Keratinocyte (primary cell): ENCODE results near the gene REEP3. TPM values are rescaled to one million over a fixed set of nuclear protein-coding genes. Genes with fewer than 3 reads are reported as not detected.

Experiments
- DNase-seq: peaks from one replicate; pipeline ENCODE4 v3.0.0-alpha.2; 2011; ENCODE audit warnings: low read depth, missing footprints, low spot score
- FAIRE-seq: peaks from 2 replicates; lab custom pipeline; 2011; peaks lifted over from hg19 to GRCh38; lab: Jason Lieb, UNC
- H2AFZ ChIP-seq: 2 replicates; pipeline ENCODE4 v1.6.0; 2012; ENCODE audit warnings: low read length, control low read depth, inconsistent platforms; ENCODE audit not compliant: control insufficient read depth
- H3K27ac ChIP-seq: 2 replicates; pipeline ENCODE4 v1.5.1; 2011; ENCODE audit warnings: low read length; ENCODE audit not compliant: control insufficient read depth, insufficient read depth
- H3K27me3 ChIP-seq: 3 replicates; pipeline ENCODE4 v1.6.0; 2011; ENCODE audit warnings: low read length; ENCODE audit not compliant: control insufficient read depth, insufficient read depth; ENCODE audit errors: extremely low read depth
- H3K36me3 ChIP-seq, 2 experiments: 2 replicates in 1 of 2; 3 replicates in 1 of 2; pipeline ENCODE4 v1.5.1; 2011; ENCODE audit warnings: low read length in 2 of 2, mild to moderate bottlenecking in 1 of 2; ENCODE audit not compliant: control insufficient read depth in 2 of 2, insufficient read depth in 2 of 2; ENCODE audit errors: extremely low read depth in 1 of 2
- H3K4me1 ChIP-seq: 3 replicates; pipeline ENCODE4 v1.5.1; 2011; ENCODE audit warnings: low read length; ENCODE audit not compliant: control insufficient read depth, insufficient read depth; ENCODE audit errors: extremely low read depth
- H3K4me2 ChIP-seq: 3 replicates; pipeline ENCODE4 v1.6.0; 2011; ENCODE audit warnings: low read depth, low read length; ENCODE audit not compliant: control insufficient read depth, insufficient read depth; ENCODE audit errors: extremely low read depth
- H3K4me3 ChIP-seq, 3 experiments: fragments of 200-600 bp in 1 of 3; sonication (generic) in 1 of 3; 2 replicates in 2 of 3; 3 replicates in 1 of 3; pipeline ENCODE4 v1.5.1; 2011 to 2016; ENCODE audit warnings: low read length in 3 of 3, mild to moderate bottlenecking in 3 of 3, control low read depth in 2 of 3, inconsistent platforms in 1 of 3, low read depth in 1 of 3, mixed read lengths in 1 of 3, mixed run types in 1 of 3, moderate library complexity in 1 of 3; ENCODE audit not compliant: control insufficient read depth in 2 of 3, insufficient read depth in 2 of 3; ENCODE audit errors: extremely low read depth in 1 of 3
- H3K79me2 ChIP-seq: 2 replicates; pipeline ENCODE4 v1.6.0; 2012; ENCODE audit warnings: low read length; ENCODE audit not compliant: control insufficient read depth, insufficient read depth
- H3K9ac ChIP-seq: 3 replicates; pipeline ENCODE4 v1.6.0; 2011; ENCODE audit warnings: low read length; ENCODE audit not compliant: control insufficient read depth, insufficient read depth; ENCODE audit errors: extremely low read depth
- H3K9me1 ChIP-seq: 3 replicates; pipeline ENCODE4 v1.6.0; 2011; ENCODE audit warnings: low read length; ENCODE audit not compliant: control insufficient read depth, insufficient read depth; ENCODE audit errors: extremely low read depth
- H3K9me3 ChIP-seq: 2 replicates; pipeline ENCODE4 v1.5.1; 2012; ENCODE audit warnings: low read depth, low read length; ENCODE audit not compliant: control insufficient read depth
- H4K20me1 ChIP-seq: 3 replicates; pipeline ENCODE4 v1.6.0; 2011; ENCODE audit warnings: low read length; ENCODE audit not compliant: control insufficient read depth, insufficient read depth; ENCODE audit errors: extremely low read depth
- EZH2 ChIP-seq: IDR thresholded peaks from one replicate; pipeline ENCODE4 v1.6.1; 2012; ENCODE audit warnings: inconsistent platforms, mild to moderate bottlenecking, low read length, moderate library complexity
- dilution Hi-C: fragments of 300-500 bp; cut with MboI; formaldehyde crosslinking; loops from one replicate; pipeline ENCODE4 v1.7.0; 2020; ENCODE audit warnings: low sequenced_read_pairs; ENCODE audit not compliant: extremely low pct_ligation_motif_present
- polyA plus RNA-seq, 5 experiments: library from polyadenylated mRNA; depleted of rRNA in 3 of 5; stranded (reverse) in 3 of 5; stranded (forward) in 1 of 5; unstranded in 1 of 5; fragments of >200 nt; gene quantifications; 1 replicate in 1 of 5; 2 replicates in 3 of 5; 3 replicates in 1 of 5; pipeline versions ENCODE4 v1.2.1 to v1.2.3, GENCODE V29; 2011 to 2012; ENCODE audit warnings: missing spikeins in 2 of 5, low read depth in 1 of 5, low replicate concordance in 1 of 5
- TF ChIP-seq, protein P1 (sequence below), 3 experiments: IDR thresholded peaks in 1 of 3; conservative IDR thresholded peaks in 1 of 3; optimal IDR thresholded peaks in 1 of 3; 2 replicates in 2 of 3; 3 replicates in 1 of 3; pipeline versions ENCODE3 to v1.5.1; 2011; ENCODE audit warnings: low read length in 3 of 3, mild to moderate bottlenecking in 3 of 3, moderate library complexity in 2 of 3, control low read depth in 1 of 3, inconsistent platforms in 1 of 3; ENCODE audit not compliant: insufficient read depth in 2 of 3; ENCODE audit errors: extremely low read depth in 1 of 3

The REEP3 gene
- polyA plus RNA-seq, 1 donor (not counting 4 experiments of a cell fraction or from before 2014, with no cell fraction given): 52.8 TPM

DNA sequence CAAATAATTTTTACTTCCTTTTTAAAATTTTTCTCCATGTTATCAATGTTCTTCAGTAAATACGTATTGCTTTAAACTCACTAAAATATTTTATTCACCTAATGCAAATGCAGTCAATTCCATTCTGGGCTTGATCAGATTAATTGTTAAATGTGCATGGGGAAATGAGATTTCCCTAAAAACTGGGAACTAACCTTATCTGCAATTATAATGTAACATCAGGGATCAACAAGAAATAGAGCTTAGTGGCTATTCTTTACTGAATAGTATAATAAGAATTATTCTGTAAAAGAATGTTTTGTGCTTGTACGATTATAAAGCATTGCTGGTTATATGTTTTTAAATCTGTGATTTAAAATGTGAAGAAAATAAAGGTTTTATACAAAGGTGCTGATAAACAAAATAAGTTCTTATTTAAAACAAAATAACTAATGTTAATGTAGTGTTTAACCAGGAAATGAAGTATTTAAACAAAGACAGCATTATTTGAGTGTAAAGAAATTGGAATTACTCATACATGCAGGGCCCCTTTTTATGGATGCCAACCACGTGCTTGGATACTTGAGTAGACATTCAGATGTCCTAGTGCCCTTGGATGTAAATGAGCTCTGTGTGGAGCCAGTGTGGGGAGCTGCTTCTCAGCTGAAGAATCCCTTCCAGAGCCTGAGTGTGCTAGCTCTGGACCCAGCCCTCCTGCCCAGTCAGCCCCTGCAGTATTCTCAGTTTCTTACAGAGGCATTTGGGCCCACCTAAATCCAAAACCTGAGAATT is 84.2 kb downstream of the REEP3 start:
- dilution Hi-C loops: no loop called here
- peaks cover 7 to 8% of the 10 kb centered on the region in 2 experiments for H3K36me3 ChIP-seq
- FAIRE-seq (no peak), DNase-seq (no peak)
- H3K27ac ChIP-seq: no peak overlapping the region
- H4K20me1 ChIP-seq: no peaks in the 10 kb centered on the region
- no peaks in the 10 kb centered on the region for H3K79me2 ChIP-seq
- no peaks in the 10 kb centered on the region for H3K4me1 ChIP-seq
- H3K4me2 ChIP-seq: no peak overlapping the region
- H2AFZ ChIP-seq: no peak overlapping the region
- no peaks in the 10 kb centered on the region for H3K9me1 ChIP-seq
- no peaks in the 10 kb centered on the region for H3K9me3 ChIP-seq
- TF ChIP-seq, protein P1, sequence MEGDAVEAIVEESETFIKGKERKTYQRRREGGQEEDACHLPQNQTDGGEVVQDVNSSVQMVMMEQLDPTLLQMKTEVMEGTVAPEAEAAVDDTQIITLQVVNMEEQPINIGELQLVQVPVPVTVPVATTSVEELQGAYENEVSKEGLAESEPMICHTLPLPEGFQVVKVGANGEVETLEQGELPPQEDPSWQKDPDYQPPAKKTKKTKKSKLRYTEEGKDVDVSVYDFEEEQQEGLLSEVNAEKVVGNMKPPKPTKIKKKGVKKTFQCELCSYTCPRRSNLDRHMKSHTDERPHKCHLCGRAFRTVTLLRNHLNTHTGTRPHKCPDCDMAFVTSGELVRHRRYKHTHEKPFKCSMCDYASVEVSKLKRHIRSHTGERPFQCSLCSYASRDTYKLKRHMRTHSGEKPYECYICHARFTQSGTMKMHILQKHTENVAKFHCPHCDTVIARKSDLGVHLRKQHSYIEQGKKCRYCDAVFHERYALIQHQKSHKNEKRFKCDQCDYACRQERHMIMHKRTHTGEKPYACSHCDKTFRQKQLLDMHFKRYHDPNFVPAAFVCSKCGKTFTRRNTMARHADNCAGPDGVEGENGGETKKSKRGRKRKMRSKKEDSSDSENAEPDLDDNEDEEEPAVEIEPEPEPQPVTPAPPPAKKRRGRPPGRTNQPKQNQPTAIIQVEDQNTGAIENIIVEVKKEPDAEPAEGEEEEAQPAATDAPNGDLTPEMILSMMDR (optimal IDR thresholded peaks at IDR 0.05 in 1 of 3, IDR thresholded peaks at IDR 0.05 in 1 of 3, conservative IDR thresholded peaks at IDR 0.05 in 1 of 3; ENCODE audit: extremely low read depth in 1 of 3, insufficient read depth in 2 of 3, low read length in 3 of 3): no peak
- no peak for TF ChIP-seq EZH2
- no peak overlapping the region for H3K9ac ChIP-seq
- no peaks in the 10 kb centered on the region for H3K27me3 ChIP-seq
- no peak overlapping the region for H3K4me3 ChIP-seq

DNA sequence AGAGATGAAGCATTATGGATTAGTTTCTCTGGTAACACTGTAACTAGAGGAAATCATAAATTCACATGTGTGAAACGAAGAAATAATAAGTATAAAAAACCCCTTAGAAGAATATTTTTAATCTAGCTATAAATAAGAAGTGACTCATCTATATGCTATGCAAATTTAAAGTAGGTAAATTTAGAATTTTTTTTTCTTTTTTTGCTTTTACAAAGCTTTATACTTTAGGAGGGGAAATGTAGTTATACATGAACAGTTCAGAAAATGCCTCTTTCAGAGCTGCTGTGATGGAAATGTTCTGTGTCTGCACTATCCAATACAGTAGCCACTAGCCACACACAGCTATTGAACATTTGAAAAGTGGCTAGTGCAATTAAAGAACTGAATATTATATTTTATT is 87.3 kb downstream of the REEP3 start:
- Histone ChIP-seq H3K4me2 (no peak overlapping the region), H3K27me3 (no peaks in the 10 kb centered on the region), H3K27ac (no peak overlapping the region), H3K9ac (no peak overlapping the region), H3K36me3 (peaks cover 4 to 7% of the 10 kb centered on the region in 2 experiments), H3K4me3 (no peak overlapping the region), H3K4me1 (peaks cover 9% of the 10 kb centered on the region), H3K79me2 (no peaks in the 10 kb centered on the region), H3K9me1 (no peaks in the 10 kb centered on the region), H4K20me1 (no peaks in the 10 kb centered on the region), H3K9me3 (no peaks in the 10 kb centered on the region), H2AFZ (no peak overlapping the region)
- FAIRE-seq: no peak
- DNase-seq: no peak
- dilution Hi-C loops: no loop called here
- TF ChIP-seq EZH2: no peak
- TF ChIP-seq, protein P1 (optimal IDR thresholded peaks at IDR 0.05 in 1 of 3, IDR thresholded peaks at IDR 0.05 in 1 of 3, conservative IDR thresholded peaks at IDR 0.05 in 1 of 3; ENCODE audit: extremely low read depth in 1 of 3, insufficient read depth in 2 of 3, low read length in 3 of 3): no peak
